Measurements from ENCODE around the gene SMOC1.

DNA sequence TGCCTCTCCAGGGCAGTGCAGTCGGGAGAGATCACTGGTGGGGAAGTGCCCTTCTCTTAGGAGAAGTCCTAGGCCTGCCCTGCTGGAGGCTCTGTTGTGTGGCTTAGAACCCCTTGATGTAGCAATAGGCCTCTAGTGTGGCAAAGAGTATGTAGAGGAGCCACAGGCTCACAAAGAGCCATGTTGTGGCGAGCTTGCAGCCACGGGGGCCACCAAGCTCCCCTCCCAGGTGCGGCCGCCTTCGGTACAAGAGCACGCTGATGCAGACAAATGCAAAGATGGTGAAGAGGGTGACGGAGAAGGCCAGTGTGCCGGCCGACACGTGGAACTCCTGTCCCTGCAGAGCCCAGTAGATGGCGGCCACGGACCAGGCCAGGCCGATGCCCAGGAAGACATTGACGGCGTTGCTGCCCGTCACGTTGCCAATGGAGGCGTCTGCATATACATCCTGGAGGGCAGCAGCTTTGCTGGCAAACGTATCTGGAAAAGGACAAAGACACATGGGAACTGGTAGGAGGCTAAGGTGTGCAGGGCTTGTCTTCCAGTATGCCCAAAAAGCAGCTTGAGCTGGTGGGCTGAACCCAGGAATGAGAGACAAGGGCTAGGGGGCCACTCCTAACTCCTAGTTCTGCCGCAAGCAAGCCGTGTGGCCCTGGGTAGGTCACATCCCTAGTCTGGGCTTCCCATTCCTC lies 166.8 kb downstream of the SMOC1 start:
- TF ChIP-seq CTCF (IDR thresholded peaks at IDR 0.05) (peak; percentile 92), ZFX (IDR thresholded peaks at IDR 0.05; ENCODE audit: borderline replicate concordance) (no peak)
